ENCODE results near the gene TSPAN13.

DNA sequence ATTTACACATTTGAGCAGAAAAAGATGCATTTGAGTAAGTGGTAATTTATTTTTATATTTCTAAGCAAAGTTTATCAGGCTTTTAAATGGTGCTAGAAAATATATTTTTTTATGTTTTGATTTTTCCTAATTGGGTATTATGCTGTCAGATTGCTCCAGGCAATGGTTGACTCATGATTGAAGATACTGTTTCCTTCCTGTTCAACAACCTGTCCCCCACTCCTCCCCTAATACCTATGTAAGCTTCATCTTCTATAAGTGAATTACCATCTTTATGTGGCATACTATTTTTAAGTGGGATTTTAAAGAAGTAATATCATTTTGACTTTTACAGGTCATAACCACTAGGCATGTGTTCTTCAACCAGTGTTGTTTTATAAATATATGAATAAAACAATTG, 21.4 kb downstream of the TSPAN13 start:
- TF ChIP-seq, protein P1, sequence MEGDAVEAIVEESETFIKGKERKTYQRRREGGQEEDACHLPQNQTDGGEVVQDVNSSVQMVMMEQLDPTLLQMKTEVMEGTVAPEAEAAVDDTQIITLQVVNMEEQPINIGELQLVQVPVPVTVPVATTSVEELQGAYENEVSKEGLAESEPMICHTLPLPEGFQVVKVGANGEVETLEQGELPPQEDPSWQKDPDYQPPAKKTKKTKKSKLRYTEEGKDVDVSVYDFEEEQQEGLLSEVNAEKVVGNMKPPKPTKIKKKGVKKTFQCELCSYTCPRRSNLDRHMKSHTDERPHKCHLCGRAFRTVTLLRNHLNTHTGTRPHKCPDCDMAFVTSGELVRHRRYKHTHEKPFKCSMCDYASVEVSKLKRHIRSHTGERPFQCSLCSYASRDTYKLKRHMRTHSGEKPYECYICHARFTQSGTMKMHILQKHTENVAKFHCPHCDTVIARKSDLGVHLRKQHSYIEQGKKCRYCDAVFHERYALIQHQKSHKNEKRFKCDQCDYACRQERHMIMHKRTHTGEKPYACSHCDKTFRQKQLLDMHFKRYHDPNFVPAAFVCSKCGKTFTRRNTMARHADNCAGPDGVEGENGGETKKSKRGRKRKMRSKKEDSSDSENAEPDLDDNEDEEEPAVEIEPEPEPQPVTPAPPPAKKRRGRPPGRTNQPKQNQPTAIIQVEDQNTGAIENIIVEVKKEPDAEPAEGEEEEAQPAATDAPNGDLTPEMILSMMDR (IDR thresholded peaks at IDR 0.05) = no peak
- no peak for TF ChIP-seq POLR2A (IDR thresholded peaks at IDR 0.05)

Measured in thyroid gland (tissue), 4 donors.